Stimulated activated CD4-positive, alpha-beta T cell treated with anti-CD3 and anti-CD28 coated beads, Interleukin-4, amount 100 ng/mL, for 1 hour (primary cell): ENCODE measurements around the gene SIRT3.

Experiments
- DNase-seq: peaks from one replicate; pipeline ENCODE4 v3.0.0-alpha.2; 2020

SIRT3 gene

GRCh38 chr11:235997-236773, at the start of gene SIRT3:
TSS of gene SIRT3 (minus strand) at chr11:236342. CDS start at chr11:236328, 14 bp downstream.
- DNase-seq = peak; percentile 76

GRCh38 chr11:285894-286220, 49.7 kb upstream of the SIRT3 start:
- no peak for DNase-seq

GRCh38 chr11:285021-285893, 49.1 kb upstream of the SIRT3 start:
- no peak for DNase-seq

- DNase-seq = no peak
Observed at GRCh38 chr11:284105-285020, 48.2 kb upstream of the SIRT3 start.

GRCh38 chr11:283405-284104, 47.4 kb upstream of the SIRT3 start:
- DNase-seq = no peak

- no peak for DNase-seq
Observed at GRCh38 chr11:282630-283360, 46.7 kb upstream of the SIRT3 start.

- no peak for DNase-seq
Observed at GRCh38 chr11:282171-282570, 46.0 kb upstream of the SIRT3 start.

- DNase-seq = no peak
Observed at GRCh38 chr11:281486-282161, 45.5 kb upstream of the SIRT3 start.

- DNase-seq = peak; percentile 49
Observed at GRCh38 chr11:280706-281485, 44.8 kb upstream of the SIRT3 start.

- peak; percentile 62 for DNase-seq
Observed at GRCh38 chr11:279966-280705, 44.0 kb upstream of the SIRT3 start.

- no peak for DNase-seq
Observed at GRCh38 chr11:279040-279965, 43.2 kb upstream of the SIRT3 start.

- no peak for DNase-seq
Observed at GRCh38 chr11:278001-278951, 42.1 kb upstream of the SIRT3 start, which contains the start of gene NLRP6. TSS of gene NLRP6 (plus strand) at chr11:278407. CDS start at chr11:278570, 163 bp downstream.

- no peak for DNase-seq
Observed at GRCh38 chr11:276219-276618, 40.1 kb upstream of the SIRT3 start.

- DNase-seq = no peak
Observed at GRCh38 chr11:272931-273198, 36.7 kb upstream of the SIRT3 start.

GRCh38 chr11:272195-272930, 36.2 kb upstream of the SIRT3 start:
- no peak for DNase-seq

GRCh38 chr11:271319-271715, 35.2 kb upstream of the SIRT3 start:
- no peak for DNase-seq
